ENCODE data around the gene CAP1.
A peak's percentile ranks its signal among the peaks of the same experiment; 100 is the strongest.
"Not testable (repeated sequence)": the region's sequence is repeated elsewhere in the genome, so short reads cannot be mapped to it uniquely, and the experiment has no call there.

CAP1 gene

GRCh38 chr1:40040511-40041465 lies at the start of gene CAP1:
TSS of gene CAP1 (plus strand) at chr1:40040729. CDS start at chr1:40059347, 18,618 bp downstream.
- peak within 1 kb of the TSS; percentile 92 for H3K4me3 ChIP-seq (ENCODE audit: low read length)
- no peak for TF ChIP-seq ZNF274 (IDR thresholded peaks at IDR 0.05; ENCODE audit: low read depth, low read length)

GRCh38 chr1:39992234-39992633 lies 48.3 kb upstream of the CAP1 start:
- no peak overlapping the region for H3K4me3 ChIP-seq (ENCODE audit: low read length)
- TF ChIP-seq ZNF274 (IDR thresholded peaks at IDR 0.05; ENCODE audit: low read depth, low read length): no peak

- TF ChIP-seq ZNF274 (IDR thresholded peaks at IDR 0.05; ENCODE audit: low read depth, low read length): no peak
- no peak overlapping the region for H3K4me3 ChIP-seq (ENCODE audit: low read length)
These were observed 47.6 kb upstream of the CAP1 start for GRCh38 chr1:39992888-39993287.

GRCh38 chr1:39995973-39996393 lies 44.5 kb upstream of the CAP1 start:
- TF ChIP-seq ZNF274 (IDR thresholded peaks at IDR 0.05; ENCODE audit: low read depth, low read length): no peak
- H3K4me3 ChIP-seq (ENCODE audit: low read length): no peak overlapping the region

- H3K4me3 ChIP-seq (ENCODE audit: low read length): no peak overlapping the region
- TF ChIP-seq ZNF274 (IDR thresholded peaks at IDR 0.05; ENCODE audit: low read depth, low read length): no peak
These were observed 44.0 kb upstream of the CAP1 start for GRCh38 chr1:39996396-39997004.

- H3K4me3 ChIP-seq (ENCODE audit: low read length): no peak overlapping the region
- no peak for TF ChIP-seq ZNF274 (IDR thresholded peaks at IDR 0.05; ENCODE audit: low read depth, low read length)
These were observed 39.1 kb upstream of the CAP1 start for GRCh38 chr1:40001456-40001855.

GRCh38 chr1:40003156-40004093 lies 37.1 kb upstream of the CAP1 start:
- H3K4me3 ChIP-seq (ENCODE audit: low read length): no peak overlapping the region
- no peak for TF ChIP-seq ZNF274 (IDR thresholded peaks at IDR 0.05; ENCODE audit: low read depth, low read length)

- TF ChIP-seq ZNF274 (IDR thresholded peaks at IDR 0.05; ENCODE audit: low read depth, low read length): no peak
- H3K4me3 ChIP-seq (ENCODE audit: low read length): no peak overlapping the region
These were observed 35.7 kb upstream of the CAP1 start for GRCh38 chr1:40004857-40005256.

- H3K4me3 ChIP-seq (ENCODE audit: low read length): not testable (repeated sequence)
These were observed 33.0 kb upstream of the CAP1 start for GRCh38 chr1:40007481-40008034.

- no peak overlapping the region for H3K4me3 ChIP-seq (ENCODE audit: low read length)
- TF ChIP-seq ZNF274 (IDR thresholded peaks at IDR 0.05; ENCODE audit: low read depth, low read length): no peak
These were observed 29.3 kb upstream of the CAP1 start for GRCh38 chr1:40011198-40011597.

GRCh38 chr1:40014253-40014706 lies 26.2 kb upstream of the CAP1 start:
- TF ChIP-seq ZNF274 (IDR thresholded peaks at IDR 0.05; ENCODE audit: low read depth, low read length): no peak
- H3K4me3 ChIP-seq (ENCODE audit: low read length): no peak overlapping the region

- TF ChIP-seq ZNF274 (IDR thresholded peaks at IDR 0.05; ENCODE audit: low read depth, low read length): no peak
- no peak overlapping the region for H3K4me3 ChIP-seq (ENCODE audit: low read length)
These were observed 25.5 kb upstream of the CAP1 start for GRCh38 chr1:40014812-40015594.

GRCh38 chr1:40017951-40018575 lies 22.5 kb upstream of the CAP1 start:
- H3K4me3 ChIP-seq (ENCODE audit: low read length): no peak overlapping the region
- TF ChIP-seq ZNF274 (IDR thresholded peaks at IDR 0.05; ENCODE audit: low read depth, low read length): no peak
